HG03521 (cell line): Measurements from ENCODE around the gene FYCO1.

Experiments used
- ATAC-seq: cut with Tn5 transposase; IDR thresholded peaks from one replicate; pipeline ENCODE4 v1.9.1; 2021; ENCODE audit warnings: mild to moderate bottlenecking, moderate library complexity; ENCODE audit not compliant: unreplicated experiment

Gene FYCO1

DNA sequence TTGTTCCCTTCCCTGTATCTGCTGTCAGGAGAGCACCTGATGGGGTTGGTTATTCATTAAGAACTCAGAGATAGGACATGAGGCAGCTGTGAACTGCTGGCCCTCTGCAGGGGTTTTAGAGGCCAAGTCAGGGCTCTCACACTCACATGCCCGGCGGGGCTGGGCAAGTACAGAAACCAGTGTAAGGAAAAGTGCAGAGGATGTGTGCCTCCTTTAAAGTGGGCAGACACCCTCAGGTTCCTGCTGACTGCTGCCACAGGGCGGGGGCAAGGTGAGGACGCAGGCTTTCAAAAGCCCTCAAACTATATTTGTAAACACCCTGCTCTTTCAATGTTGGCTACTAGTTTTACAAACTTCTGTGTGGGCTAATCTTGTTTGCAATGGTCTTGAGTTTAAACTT is 30.0 kb downstream of the FYCO1 start:
- no peak for ATAC-seq

DNA sequence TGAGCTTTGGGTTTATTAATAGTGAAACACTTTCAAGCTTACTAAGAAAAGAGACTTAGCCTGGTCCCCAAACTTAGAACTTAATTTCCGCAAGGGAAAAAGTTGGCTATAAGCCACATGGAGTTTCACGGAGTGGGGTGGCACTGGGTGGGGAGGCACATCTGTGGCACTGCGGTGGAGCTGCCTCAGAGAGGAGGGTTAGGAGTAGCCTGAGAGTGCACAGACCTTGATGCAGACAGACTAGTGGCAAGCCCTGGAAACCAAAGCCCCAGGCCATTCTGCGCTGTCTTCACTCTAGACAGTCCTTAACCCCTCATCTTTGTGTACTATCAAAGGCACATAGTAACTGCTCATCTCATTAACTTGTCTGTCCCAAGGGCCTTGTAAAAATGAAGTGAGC is 30.4 kb downstream of the FYCO1 start:
- ATAC-seq, result no peak

DNA sequence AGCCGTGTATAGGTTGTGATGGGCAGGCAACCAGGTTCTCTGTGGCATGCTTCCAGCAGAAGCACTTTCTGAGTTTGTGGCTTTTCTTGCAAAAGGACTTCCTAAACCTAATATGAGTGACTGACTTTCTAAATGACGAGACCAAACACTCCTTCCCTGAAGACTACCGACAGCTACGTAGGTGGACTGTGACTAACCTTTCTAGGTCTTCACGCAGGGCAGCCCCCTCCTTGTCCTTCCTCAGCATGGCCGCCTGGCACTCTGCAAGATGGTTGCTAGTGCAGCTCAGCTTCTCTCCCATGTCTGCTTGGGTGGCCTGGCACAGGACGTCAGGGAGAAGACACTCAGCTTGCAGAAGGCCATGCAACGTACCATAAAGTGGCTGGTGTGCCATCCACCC is 31.5 kb downstream of the FYCO1 start:
- no peak for ATAC-seq

DNA sequence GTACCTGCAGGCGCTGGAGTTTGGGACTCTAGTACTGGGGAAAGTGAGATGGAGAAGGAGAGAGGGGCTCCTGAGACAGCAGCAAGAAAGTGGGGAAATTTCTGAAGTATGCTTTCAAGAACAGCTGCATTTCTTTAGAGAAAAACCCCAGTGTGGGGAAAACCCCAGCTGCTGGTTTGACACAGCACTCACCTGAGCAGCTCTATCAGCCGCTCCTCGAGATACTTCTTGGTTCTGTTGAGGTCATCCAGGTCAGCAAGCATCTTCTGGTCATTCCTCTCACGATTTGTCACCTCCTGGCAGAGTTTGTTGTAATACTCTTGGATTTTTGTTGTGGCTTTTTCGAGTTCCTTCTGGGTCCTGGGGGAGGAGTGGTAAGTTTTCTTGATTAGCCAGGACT is 33.6 kb downstream of the FYCO1 start:
- no peak for ATAC-seq

DNA sequence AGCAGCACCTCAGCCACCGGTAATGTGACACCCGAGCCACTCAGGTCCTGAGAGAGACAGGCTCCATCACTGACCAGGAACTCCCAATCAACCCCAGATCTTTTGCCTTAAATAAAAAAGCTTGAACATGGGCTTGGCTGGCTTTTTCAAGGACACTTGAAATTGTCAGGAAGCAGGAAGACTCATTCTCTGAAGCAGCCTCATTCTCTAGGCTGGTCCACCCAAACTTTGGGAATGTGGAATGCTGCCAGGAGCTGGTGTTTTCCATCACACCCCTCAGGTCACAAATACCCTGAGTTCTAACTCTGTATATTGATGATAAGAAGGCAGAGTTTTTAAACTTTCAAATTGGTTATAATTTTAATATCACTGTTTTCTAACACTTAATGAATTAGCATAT is 35.3 kb downstream of the FYCO1 start:
- ATAC-seq, result no peak

DNA sequence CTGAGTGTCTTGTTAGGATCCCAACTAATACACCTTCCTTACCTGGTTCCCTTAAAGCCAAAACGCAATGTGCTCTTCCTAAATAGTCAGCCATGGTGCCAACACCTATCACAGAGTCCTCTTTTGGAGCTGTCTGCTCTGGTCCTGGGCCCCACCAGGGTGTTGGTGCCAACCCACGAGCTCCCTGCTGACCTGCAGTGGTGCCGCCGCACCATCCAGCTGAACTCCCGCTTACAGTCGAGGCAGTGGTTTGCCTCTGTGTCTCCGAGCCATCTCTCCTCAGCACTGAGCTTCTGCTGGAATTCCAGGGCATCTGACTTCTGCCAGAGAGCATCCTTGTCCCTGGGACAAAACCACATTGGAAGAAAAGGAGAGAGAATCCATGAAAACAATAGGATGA is 36.4 kb downstream of the FYCO1 start:
- ATAC-seq, result no peak

DNA sequence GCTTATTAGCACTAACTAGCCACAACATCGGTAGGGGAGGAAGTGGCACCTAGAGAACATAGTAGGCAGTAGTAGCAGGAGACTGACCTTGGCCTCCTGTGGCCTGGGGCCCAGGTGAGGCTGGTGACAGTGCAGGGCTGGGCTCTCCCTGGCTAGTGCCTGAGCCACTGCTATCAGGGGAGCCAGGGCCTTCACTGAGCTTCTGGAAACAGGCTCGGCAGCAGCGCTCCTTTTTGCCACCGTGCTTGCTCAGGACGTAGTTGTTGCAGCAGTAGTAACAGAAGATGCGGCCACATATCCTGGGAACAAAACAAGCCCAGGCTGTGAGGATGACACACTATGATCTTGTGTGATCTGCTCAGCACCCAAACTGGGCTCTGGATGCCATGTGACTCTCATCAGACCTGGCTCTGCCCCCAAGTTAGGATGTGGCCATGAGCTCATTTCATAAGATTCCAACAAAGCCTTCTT is 37.3 kb downstream of the FYCO1 start:
- ATAC-seq, result no peak

DNA sequence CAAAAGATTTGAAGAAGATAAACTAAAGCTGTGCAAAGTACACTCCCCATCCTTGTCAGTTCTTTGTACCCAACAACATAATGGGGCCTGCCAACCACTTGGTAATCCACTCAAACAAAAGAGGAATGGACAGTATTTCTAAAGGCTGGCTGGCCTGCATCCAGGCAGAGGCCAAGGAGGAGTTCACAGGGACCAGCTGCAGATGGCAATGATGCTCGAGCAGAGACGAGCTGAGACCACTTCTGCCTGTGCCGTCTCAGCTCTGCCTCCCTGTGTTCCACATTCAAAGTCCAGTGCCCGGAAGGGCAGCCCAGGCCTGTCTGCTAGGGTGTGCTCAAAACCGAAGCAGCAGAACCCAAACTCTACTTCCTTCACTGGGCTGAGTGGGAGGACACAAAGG is 38.0 kb downstream of the FYCO1 start:
- no peak for ATAC-seq

DNA sequence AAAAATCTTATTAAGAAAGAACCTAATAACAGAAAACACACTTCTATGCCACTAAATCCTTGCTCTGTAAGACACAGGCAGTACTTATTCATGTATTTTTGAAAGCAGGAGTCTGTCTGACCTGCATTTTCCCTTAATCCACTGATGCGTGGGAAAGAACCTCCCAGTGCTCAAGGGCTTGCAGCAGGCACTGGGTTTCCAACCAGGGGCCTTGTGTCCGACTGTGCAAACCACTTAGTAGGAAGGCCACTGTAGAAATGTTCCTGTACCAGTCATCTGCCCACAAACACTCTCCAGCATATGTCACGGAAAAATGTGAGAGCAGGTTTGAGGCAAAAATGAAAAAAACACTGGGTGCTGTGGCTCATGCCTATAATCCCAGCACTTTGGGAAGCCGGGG is 39.9 kb downstream of the FYCO1 start:
- ATAC-seq, result no peak

DNA sequence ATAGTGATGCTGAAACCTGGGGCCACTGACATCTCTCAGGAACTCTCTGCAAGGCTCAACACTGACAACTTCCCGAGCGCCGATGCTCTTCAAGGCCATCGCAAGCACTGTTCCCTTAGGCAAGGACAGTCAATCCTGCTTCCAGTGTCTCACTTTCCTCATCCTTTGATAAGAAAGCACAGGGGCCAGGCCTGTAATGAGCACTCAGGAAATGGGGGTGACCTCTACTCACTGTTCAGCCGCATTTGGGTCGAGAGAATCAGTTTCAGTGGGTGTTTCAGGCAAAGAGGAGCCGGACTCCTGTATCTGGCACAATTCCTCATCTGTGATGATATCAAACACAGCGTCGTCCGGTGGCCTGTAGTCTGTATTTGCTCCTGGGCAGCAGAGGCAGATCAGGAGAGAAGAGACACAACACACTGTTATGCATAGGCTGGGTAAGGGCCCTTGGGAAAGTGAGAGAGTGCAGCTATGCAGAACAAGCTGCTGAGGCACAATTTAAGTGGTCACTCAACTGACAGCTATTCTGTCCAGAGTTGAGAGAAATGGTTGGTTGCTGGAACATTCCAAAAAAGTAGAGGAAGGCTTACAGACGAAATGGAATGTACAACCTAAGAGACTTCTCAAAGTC is 40.5 kb downstream of the FYCO1 start:
- ATAC-seq, result no peak

DNA sequence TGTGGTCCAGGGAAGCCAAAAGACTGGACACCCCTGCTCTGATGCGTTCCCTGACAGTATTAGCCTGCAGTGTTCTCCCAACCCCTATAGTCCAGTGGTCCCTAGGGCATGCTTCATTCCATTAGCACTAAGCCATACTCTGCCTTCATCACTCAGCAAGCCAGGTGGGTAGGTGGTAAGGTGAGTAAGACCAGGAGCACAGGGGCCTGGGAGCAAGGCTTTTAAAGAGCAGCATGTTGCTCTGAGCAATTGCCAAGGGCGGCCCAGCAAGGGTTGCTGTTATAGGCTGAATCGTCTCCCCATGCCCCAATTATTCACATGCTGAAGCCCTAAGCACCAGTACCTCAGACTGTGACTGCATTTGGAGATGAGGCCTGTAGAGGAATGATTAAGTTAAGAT is 41.3 kb downstream of the FYCO1 start:
- ATAC-seq, result no peak

DNA sequence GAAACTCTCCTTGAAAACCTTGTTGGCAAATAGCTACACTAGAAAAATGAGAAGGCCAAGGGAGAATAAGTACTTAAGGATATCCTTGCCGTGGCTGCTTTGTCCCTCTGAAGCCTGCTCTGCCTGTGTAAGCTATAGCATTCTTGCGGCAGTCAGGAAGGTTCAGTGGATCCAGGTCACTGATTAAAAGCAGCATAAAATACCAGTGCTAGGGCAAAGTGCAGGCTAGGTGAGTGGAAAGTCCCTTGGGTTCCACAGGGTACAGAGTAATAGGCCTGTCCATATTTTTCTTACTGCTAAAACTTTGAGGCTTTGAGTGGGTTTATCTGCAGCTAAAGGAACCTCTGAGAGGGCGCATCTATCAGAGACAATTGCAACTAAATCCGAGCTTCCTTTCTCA is 42.1 kb downstream of the FYCO1 start:
- ATAC-seq, result no peak

DNA sequence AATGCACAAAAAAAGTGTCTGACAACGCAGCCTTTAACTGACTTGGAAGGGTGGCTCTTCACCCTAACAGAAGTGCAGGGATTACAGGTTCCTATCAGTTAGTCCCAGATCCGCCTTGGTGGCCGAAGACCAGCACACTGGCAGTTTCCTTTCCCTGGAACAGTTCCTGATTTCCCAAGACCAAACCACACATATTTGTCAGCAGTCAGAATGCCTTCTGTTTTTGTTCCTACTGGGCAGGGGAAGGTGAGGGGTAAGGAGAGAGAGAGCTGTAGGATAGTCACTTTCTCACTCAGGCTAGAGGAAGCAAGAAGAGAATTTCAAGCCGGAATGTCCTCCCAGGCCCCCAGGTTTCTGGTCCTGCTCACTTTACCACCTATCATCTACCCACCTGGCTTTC is 43.2 kb downstream of the FYCO1 start:
- no peak for ATAC-seq

DNA sequence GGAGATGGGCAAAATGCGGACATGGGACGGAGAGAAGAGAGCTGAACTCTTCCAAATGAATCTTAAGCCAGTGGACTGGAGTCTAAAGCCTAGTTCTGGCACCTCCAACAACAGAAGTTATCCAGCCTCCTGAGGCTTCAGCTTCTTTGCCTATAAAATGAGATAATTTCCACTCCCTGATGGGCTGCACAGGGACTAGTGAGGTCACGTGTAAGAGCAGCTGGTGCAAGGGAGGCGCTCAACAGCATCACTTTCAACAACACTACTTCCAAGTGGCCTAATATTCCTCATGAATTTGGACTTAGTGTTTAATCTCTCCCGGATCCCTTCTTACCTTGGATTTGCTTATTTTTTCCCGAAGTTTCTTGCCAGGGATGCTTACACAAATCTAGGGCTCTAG is 43.7 kb downstream of the FYCO1 start:
- no peak for ATAC-seq

DNA sequence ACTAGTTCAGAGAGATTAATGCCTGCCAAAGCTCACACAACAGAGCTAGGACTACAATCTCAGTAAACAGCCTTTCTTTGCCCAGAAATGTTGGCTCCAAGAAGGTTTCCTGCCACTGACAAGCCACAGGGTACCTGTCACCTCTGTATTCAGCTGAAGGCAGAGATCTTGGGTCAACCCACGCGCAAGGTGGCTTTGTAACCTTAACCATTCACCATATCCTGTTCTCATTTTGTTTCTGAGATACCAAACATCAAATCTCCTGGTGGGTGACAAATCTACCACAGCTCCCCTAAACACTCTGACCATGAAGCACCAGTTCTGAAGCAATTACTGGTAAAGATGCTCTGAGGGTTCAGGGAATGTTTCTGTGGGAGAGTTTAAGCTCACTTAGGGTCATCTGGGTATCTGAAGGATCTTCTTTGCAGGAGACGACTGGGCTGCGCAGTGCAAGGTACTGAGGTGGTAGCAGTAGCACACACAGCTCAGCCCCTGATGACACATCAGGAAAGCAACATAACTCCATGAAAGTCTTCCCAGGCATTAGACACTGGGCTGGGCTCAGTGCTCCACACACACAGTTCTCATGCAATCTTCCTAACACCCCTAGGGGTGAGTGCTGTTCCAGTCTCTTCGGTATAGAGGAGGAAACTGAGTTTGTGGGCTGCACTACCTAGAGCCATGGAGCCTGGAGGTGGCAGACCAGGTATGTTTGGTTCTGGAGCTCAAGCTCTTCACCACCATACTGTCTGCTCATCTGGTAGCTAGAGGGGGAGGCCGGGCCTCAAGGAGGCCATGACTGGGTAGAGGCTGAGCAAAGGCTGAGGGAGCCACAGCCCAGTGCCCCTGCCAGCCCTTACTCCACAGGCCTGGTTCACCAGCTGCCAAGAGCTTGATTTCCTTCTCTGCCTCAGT is 44.7 kb downstream of the FYCO1 start:
- no peak for ATAC-seq

DNA sequence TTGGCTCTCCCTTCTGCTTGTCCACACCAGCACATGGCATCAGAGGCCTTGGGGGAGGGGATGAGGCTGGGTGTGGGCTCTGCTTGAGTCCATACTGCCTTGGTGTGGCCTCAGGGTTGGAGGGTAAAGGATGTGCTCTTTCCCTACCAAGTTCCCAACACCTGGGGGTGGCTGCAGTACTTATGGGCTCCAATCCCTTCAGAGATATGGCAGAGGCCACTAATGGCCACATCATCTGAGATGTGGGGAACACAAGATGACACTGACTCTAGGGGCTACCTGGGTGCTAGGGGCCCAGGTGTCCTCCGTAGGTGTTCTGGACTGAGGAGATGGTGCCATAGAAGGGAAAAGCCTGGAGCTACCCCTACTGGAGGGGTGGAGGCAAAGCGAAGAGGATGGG is 45.5 kb downstream of the FYCO1 start:
- no peak for ATAC-seq

DNA sequence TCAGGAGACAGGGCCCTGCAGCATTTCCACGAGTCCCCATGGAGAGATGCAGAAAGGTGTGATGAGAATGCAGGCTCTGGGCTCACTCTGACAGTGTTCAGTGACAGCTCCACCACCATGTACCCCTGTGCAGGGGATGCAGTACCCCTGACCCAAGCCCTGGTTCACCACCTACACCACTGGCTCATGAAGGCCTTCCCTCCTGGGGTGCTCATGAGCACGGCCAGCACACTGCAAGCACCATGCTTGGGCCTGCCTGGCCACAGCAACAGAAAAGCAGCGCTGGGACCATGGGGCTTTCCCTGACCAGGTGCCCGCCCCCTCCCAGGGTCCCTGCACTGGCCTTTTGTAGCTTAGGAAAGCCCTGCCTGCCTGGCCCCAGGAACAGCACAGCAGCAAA is 46.2 kb downstream of the FYCO1 start:
- no peak for ATAC-seq

DNA sequence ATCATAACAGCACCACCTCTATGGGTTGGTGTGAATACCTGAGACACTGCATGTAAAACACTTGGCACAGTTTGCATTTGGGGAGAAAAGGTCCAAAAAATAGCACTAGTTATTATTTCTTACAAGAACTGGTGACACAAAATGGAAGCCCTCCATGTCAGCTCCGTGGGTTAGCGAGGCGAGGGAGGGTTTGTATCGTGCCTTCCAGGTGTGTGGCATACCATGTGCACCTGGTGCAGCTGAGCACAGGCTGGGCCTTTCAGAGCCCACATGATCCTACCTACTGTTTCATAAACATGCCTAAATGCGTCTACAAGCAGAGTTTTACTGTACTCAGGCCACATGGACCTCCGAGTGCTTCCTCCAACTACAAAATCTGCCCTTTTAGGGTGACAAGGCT is 46.7 kb downstream of the FYCO1 start:
- ATAC-seq, result no peak

DNA sequence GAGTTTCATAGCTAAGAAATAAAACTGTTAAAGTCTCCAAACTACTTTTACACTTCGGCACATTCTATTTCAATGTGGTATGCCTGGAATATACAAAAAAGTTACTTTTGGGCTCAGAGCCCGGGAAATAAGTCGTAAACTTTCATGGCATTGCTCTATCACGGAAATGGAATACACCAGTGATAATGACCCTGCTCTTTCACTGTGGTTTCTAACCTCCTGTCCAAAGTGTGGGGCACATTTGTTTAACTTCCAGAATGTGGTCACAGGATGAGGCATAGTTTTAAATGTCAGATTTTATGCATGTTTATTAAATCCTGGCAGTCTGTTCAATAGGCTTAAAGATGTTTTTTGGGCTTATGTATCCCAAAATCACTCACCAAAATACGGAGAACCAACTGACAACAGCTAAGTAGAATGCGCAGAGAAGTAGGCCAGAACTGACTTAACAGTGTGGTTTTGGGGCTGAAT is 47.3 kb downstream of the FYCO1 start:
- ATAC-seq, result no peak

DNA sequence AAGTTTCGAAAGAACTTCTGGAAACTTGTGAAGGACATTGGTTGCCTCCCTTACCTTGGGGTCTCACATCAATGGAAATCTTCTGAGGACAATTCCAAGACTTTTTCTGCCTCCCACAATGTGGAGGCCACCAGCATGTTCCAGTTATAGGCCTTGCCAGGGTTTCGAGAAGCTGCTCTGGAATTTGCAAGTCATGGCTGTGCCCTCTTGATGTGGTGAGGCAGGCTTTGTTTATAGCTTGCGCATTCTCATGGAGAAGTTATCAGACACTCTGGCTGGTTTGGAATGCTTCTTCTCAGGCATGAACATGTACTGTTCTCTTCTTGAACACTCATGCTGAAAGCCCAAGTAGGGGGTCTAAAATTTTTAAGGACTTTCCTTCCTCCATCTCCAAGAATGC is 48.3 kb downstream of the FYCO1 start:
- ATAC-seq, result no peak

DNA sequence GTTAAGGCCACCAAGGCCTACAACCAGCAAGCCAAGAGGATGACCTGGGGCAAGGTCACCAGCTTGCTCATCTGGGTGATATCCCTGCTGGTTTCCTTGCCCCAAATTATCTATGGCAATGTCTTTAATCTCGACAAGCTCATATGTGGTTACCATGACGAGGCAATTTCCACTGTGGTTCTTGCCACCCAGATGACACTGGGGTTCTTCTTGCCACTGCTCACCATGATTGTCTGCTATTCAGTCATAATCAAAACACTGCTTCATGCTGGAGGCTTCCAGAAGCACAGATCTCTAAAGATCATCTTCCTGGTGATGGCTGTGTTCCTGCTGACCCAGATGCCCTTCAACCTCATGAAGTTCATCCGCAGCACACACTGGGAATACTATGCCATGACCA is 48.7 kb downstream of the FYCO1 start:
- ATAC-seq, result no peak

DNA sequence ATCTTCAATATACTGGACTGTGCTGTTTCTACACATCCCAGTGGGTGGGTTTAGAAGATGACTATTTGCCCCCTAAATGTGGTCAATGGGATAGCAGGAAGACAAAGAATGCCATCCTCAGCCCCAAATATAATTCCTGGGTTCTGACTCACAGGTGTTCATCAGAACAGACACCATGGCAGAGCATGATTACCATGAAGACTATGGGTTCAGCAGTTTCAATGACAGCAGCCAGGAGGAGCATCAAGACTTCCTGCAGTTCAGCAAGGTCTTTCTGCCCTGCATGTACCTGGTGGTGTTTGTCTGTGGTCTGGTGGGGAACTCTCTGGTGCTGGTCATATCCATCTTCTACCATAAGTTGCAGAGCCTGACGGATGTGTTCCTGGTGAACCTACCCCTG is 49.3 kb downstream of the FYCO1 start:
- no peak for ATAC-seq
